Activated CD8-positive, alpha-beta memory T cell treated with anti-CD3 and anti-CD28 coated beads, Interleukin-2, amount 10 ng/mL, durations not matched to agents 7 days and 5 days (primary cell): Measurements from ENCODE around the gene GPR155. TPM values are rescaled to one million over a fixed set of nuclear protein-coding genes. Genes with fewer than 3 reads are reported as not detected.
A peak's percentile ranks its signal among the peaks of the same experiment; 100 is the strongest.

ENCODE experiments used
- ATAC-seq: fragments of 150-1000 bp; cut with Tn5 transposase; one replicate; pipeline ENCODE4 v1.10.0; 2021; ENCODE audit warnings: moderate library complexity
- CTCF ChIA-PET: fragments of 350-600 bp; sonication (Branson Sonifier 250); formaldehyde crosslinking; loops from one replicate; lab custom pipeline; 2021; ENCODE audit warnings: antibody characterized with exemption; lab: Charles Lee
- DNase-seq: peaks from one replicate; pipeline ENCODE4 v3.0.0-alpha.2; 2020
- H3K27ac Mint-ChIP-seq: one replicate; pipeline ENCODE4 v1.8.0; 2021; ENCODE audit warnings: mild to moderate bottlenecking, mixed read lengths
- H3K27me3 Mint-ChIP-seq: one replicate; pipeline ENCODE4 v1.8.0; 2021; ENCODE audit warnings: mixed read lengths
- H3K36me3 Mint-ChIP-seq: one replicate; pipeline ENCODE4 v1.8.0; 2021; ENCODE audit warnings: mild to moderate bottlenecking, mixed read lengths
- H3K4me1 Mint-ChIP-seq: one replicate; pipeline ENCODE4 v1.8.0; 2021; ENCODE audit warnings: mixed read lengths
- H3K4me3 Mint-ChIP-seq: one replicate; pipeline ENCODE4 v1.8.0; 2021; ENCODE audit warnings: mild to moderate bottlenecking, moderate library complexity, mixed read lengths
- H3K9me3 Mint-ChIP-seq: one replicate; pipeline ENCODE4 v1.8.0; 2022; ENCODE audit warnings: low read depth, mixed read lengths
- total RNA-seq, 2 experiments: library from RNA; stranded (reverse); gene quantifications; one replicate each; pipeline ENCODE4 v1.2.3, GENCODE V29; 2021

The GPR155 gene
- 10 to 100 TPM in 1 of 2 experiments, 1 to 10 TPM in 1; 7.1 to 13.5 TPM for total RNA-seq

GRCh38 chr2:174486563-174487107 lies at the start of gene GPR155:
Gene GPR155 (minus strand): TSS chr2:174487029. CDS start chr2:174481956, 5,073 bp downstream.
- Mint-ChIP-seq H3K9me3 (no peaks in the 10 kb centered on the region), H3K4me3 (peak within 1 kb of the TSS; percentile 95), H3K4me1 (peaks cover 54% of the 10 kb centered on the region), H3K36me3 (peaks cover 11% of the 10 kb centered on the region), H3K27ac (peak within 1 kb of the TSS; percentile 85), H3K27me3 (no peaks in the 10 kb centered on the region)
- CTCF ChIA-PET: interaction anchor here (0.9 to 8.6 kb wide), 6 partner anchors 9 to 112 kb away, joined by 4 to 56 read pairs (median 6); no protein-coding TSS in a partner anchor
- peak; percentile 50 for ATAC-seq
- DNase-seq: peak; percentile 68

GRCh38 chr2:174535757-174536703 lies 49.2 kb upstream of the GPR155 start:
- H3K27me3 Mint-ChIP-seq: peaks cover 2% of the 10 kb centered on the region
- H3K4me3 Mint-ChIP-seq: no peak overlapping the region
- DNase-seq (no peak), ATAC-seq (no peak)
- no peaks in the 10 kb centered on the region for H3K4me1 Mint-ChIP-seq
- CTCF ChIA-PET: interaction anchor here (1.2 to 2.5 kb wide), 2 partner anchors 11 to 161 kb away, joined by 3 to 9 read pairs; no protein-coding TSS in a partner anchor
- H3K9me3 Mint-ChIP-seq: no peaks in the 10 kb centered on the region
- H3K36me3 Mint-ChIP-seq: no peaks in the 10 kb centered on the region
- no peak overlapping the region for H3K27ac Mint-ChIP-seq

GRCh38 chr2:174535083-174535482 lies 48.3 kb upstream of the GPR155 start:
- Mint-ChIP-seq H3K36me3 (no peaks in the 10 kb centered on the region), H3K9me3 (no peaks in the 10 kb centered on the region), H3K27ac (no peak overlapping the region), H3K4me1 (no peaks in the 10 kb centered on the region), H3K4me3 (no peak overlapping the region), H3K27me3 (peaks cover 2% of the 10 kb centered on the region)
- no peak for ATAC-seq
- CTCF ChIA-PET: interaction anchor here (1.1 to 2.5 kb wide), 4 partner anchors 9 to 162 kb away, joined by 3 to 9 read pairs (median 4); no protein-coding TSS in a partner anchor
- DNase-seq: no peak

GRCh38 chr2:174529916-174530315 lies 43.1 kb upstream of the GPR155 start:
- Mint-ChIP-seq H3K4me1 (no peaks in the 10 kb centered on the region), H3K4me3 (no peak overlapping the region), H3K36me3 (no peaks in the 10 kb centered on the region), H3K27me3 (no peaks in the 10 kb centered on the region), H3K9me3 (no peaks in the 10 kb centered on the region), H3K27ac (no peak overlapping the region)
- no peak for DNase-seq
- no peak for ATAC-seq
- CTCF ChIA-PET: interaction anchor here (1.4 kb wide), 1 partner anchor 17 kb away, joined by 3 read pairs; no protein-coding TSS in a partner anchor

GRCh38 chr2:174527959-174528358 lies 41.1 kb upstream of the GPR155 start:
- peaks cover 11% of the 10 kb centered on the region for H3K4me1 Mint-ChIP-seq
- DNase-seq (no peak), ATAC-seq (no peak)
- H3K36me3 Mint-ChIP-seq: no peaks in the 10 kb centered on the region
- H3K27me3 Mint-ChIP-seq: no peaks in the 10 kb centered on the region
- H3K4me3 Mint-ChIP-seq: no peak overlapping the region
- no peak overlapping the region for H3K27ac Mint-ChIP-seq
- CTCF ChIA-PET: interaction anchor here (2.1 kb wide), 1 partner anchor 65 kb away, joined by 6 read pairs; no protein-coding TSS in a partner anchor
- no peaks in the 10 kb centered on the region for H3K9me3 Mint-ChIP-seq

GRCh38 chr2:174527101-174527721 lies 40.4 kb upstream of the GPR155 start:
- CTCF ChIA-PET: interaction anchor here (0.7 to 2.1 kb wide), 4 partner anchors 13 to 161 kb away, joined by 3 to 7 read pairs (median 4); no protein-coding TSS in a partner anchor
- no peaks in the 10 kb centered on the region for H3K36me3 Mint-ChIP-seq
- H3K4me3 Mint-ChIP-seq: no peak overlapping the region
- ATAC-seq: no peak
- H3K9me3 Mint-ChIP-seq: no peaks in the 10 kb centered on the region
- no peak for DNase-seq
- H3K27ac Mint-ChIP-seq: no peak overlapping the region
- H3K4me1 Mint-ChIP-seq: peaks cover 11% of the 10 kb centered on the region
- no peaks in the 10 kb centered on the region for H3K27me3 Mint-ChIP-seq

- ATAC-seq (no peak), DNase-seq (no peak)
- H3K36me3 Mint-ChIP-seq: no peaks in the 10 kb centered on the region
- H3K4me1 Mint-ChIP-seq: peaks cover 13% of the 10 kb centered on the region
- H3K9me3 Mint-ChIP-seq: no peaks in the 10 kb centered on the region
- CTCF ChIA-PET: interaction anchor here (8.8 kb wide), 1 partner anchor 63 kb away, joined by 74 read pairs; no protein-coding TSS in a partner anchor
- no peak overlapping the region for H3K4me3 Mint-ChIP-seq
- H3K27ac Mint-ChIP-seq: no peak overlapping the region
- H3K27me3 Mint-ChIP-seq: no peaks in the 10 kb centered on the region
Measured at GRCh38 chr2:174524527-174524926, 37.7 kb upstream of the GPR155 start.

- DNase-seq (no peak), ATAC-seq (no peak)
- no peaks in the 10 kb centered on the region for H3K27me3 Mint-ChIP-seq
- no peaks in the 10 kb centered on the region for H3K36me3 Mint-ChIP-seq
- CTCF ChIA-PET: interaction anchor here (0.6 to 8.8 kb wide), 6 partner anchors 17 to 61 kb away, joined by 3 to 74 read pairs (median 4); partner anchors contain the start of gene GPR155
- no peak overlapping the region for H3K27ac Mint-ChIP-seq
- H3K4me3 Mint-ChIP-seq: no peak overlapping the region
- H3K4me1 Mint-ChIP-seq: peaks cover 16% of the 10 kb centered on the region
- no peaks in the 10 kb centered on the region for H3K9me3 Mint-ChIP-seq
Measured at GRCh38 chr2:174522553-174522952, 35.7 kb upstream of the GPR155 start.

GRCh38 chr2:174518395-174518794 lies 31.6 kb upstream of the GPR155 start:
- Mint-ChIP-seq H3K27ac (no peak overlapping the region), H3K27me3 (no peaks in the 10 kb centered on the region), H3K9me3 (no peaks in the 10 kb centered on the region), H3K4me1 (peaks cover 16% of the 10 kb centered on the region), H3K36me3 (peaks cover 4% of the 10 kb centered on the region), H3K4me3 (no peak overlapping the region)
- no peak for ATAC-seq
- no peak for DNase-seq
- CTCF ChIA-PET: interaction anchor here (8.8 kb wide), 1 partner anchor 57 kb away, joined by 74 read pairs; no protein-coding TSS in a partner anchor

- H3K36me3 Mint-ChIP-seq: peaks cover 11% of the 10 kb centered on the region
- ATAC-seq: no peak
- peaks cover 11% of the 10 kb centered on the region for H3K9me3 Mint-ChIP-seq
- no peak overlapping the region for H3K27ac Mint-ChIP-seq
- DNase-seq: no peak
- H3K27me3 Mint-ChIP-seq: no peaks in the 10 kb centered on the region
- no peak overlapping the region for H3K4me3 Mint-ChIP-seq
- H3K4me1 Mint-ChIP-seq: peaks cover 18% of the 10 kb centered on the region
- CTCF ChIA-PET: interaction anchor here (8.8 kb wide), 1 partner anchor 55 kb away, joined by 74 read pairs; no protein-coding TSS in a partner anchor
Measured at GRCh38 chr2:174516501-174517378, 29.9 kb upstream of the GPR155 start.

- no peak for ATAC-seq
- no peak overlapping the region for H3K27ac Mint-ChIP-seq
- H3K9me3 Mint-ChIP-seq: peaks cover 24% of the 10 kb centered on the region
- H3K27me3 Mint-ChIP-seq: no peaks in the 10 kb centered on the region
- H3K4me1 Mint-ChIP-seq: peaks cover 11% of the 10 kb centered on the region
- CTCF ChIA-PET: interaction anchor here (0.9 kb wide), 1 partner anchor 35 kb away, joined by 3 read pairs; no protein-coding TSS in a partner anchor
- H3K36me3 Mint-ChIP-seq: peaks cover 27% of the 10 kb centered on the region
- DNase-seq: no peak
- H3K4me3 Mint-ChIP-seq: no peak overlapping the region
Measured at GRCh38 chr2:174512345-174512744, 25.5 kb upstream of the GPR155 start.
